Stimulated activated CD4-positive, alpha-beta T cell treated with anti-CD3 and anti-CD28 coated beads, Interleukin-15, amount 100 ng/mL, for 1 hour (primary cell): Measurements from ENCODE around the gene PNMA8B.

Experiments
- DNase-seq, 2 donors: peaks; one replicate each; pipeline ENCODE4 v3.0.0-alpha.2; 2020; ENCODE audit warnings: low read depth in 1 of 2, low spot score in 1 of 2

Gene PNMA8B

GRCh38 chr19:46460055-46460454, 35.6 kb downstream of the PNMA8B start:
- no peak for DNase-seq

GRCh38 chr19:46456930-46457329, 38.7 kb downstream of the PNMA8B start:
- DNase-seq: no peak

GRCh38 chr19:46454244-46454643, 41.4 kb downstream of the PNMA8B start:
- DNase-seq: no peak

- DNase-seq: no peak
Measured at GRCh38 chr19:46453661-46454060, 42.0 kb downstream of the PNMA8B start.

GRCh38 chr19:46452186-46452585, 43.5 kb downstream of the PNMA8B start:
- DNase-seq: no peak

- no peak for DNase-seq
Measured at GRCh38 chr19:46451352-46451751, 44.3 kb downstream of the PNMA8B start.

GRCh38 chr19:46450737-46451136, 44.9 kb downstream of the PNMA8B start:
- no peak for DNase-seq

- DNase-seq: no peak
Measured at GRCh38 chr19:46449228-46449627, 46.4 kb downstream of the PNMA8B start.

- DNase-seq: no peak
Measured at GRCh38 chr19:46448601-46449000, 47.1 kb downstream of the PNMA8B start.

GRCh38 chr19:46447824-46448223, 47.8 kb downstream of the PNMA8B start:
- no peak for DNase-seq

- DNase-seq: no peak
Measured at GRCh38 chr19:46447006-46447405, 48.7 kb downstream of the PNMA8B start.

- no peak for DNase-seq
Measured at GRCh38 chr19:46446021-46446420, 49.6 kb downstream of the PNMA8B start.

GRCh38 chr19:46442808-46443450, 52.7 kb downstream of the PNMA8B start:
- DNase-seq: no peak

- DNase-seq: no peak
Measured at GRCh38 chr19:46441866-46442265, 53.8 kb downstream of the PNMA8B start.
